Activated gamma-delta T cell treated with anti-CD3 and anti-CD28 coated beads, Interleukin-2, amount 50 U/mL, for 16 hours (primary cell): Measurements from ENCODE around the gene XPR1.

Experiments used
- DNase-seq: peaks from one replicate; pipeline ENCODE4 v3.0.0-alpha.2; 2020; ENCODE audit warnings: low read depth

XPR1 gene

DNA sequence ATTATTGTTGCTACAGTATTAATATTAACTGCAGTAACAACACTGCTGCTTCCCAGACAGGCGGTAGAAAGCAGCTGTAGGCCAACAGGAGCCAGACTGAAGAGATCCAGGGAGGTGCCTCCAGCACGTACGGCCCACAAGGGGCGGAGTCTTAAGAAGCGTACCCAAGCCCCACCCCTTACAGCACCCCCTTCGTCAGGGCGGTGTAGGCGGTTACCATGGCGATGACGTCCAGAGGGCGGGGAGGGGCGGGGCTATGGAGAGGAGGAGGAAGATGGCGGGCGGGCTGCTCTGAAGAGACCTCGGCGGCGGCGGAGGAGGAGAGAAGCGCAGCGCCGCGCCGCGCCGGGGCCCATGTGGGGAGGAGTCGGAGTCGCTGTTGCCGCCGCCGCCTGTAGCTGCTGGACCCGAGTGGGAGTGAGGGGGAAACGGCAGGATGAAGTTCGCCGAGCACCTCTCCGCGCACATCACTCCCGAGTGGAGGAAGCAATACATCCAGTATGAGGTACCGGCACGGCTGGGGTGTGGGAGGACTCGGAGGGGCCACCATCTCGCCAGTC is at the start of gene XPR1:
Gene XPR1, plus strand, starts transcription at position 257 of the 560 bp plus-strand sequence. Its CDS starts 180 bp downstream, at position 437.
- peak; percentile 97 for DNase-seq

DNA sequence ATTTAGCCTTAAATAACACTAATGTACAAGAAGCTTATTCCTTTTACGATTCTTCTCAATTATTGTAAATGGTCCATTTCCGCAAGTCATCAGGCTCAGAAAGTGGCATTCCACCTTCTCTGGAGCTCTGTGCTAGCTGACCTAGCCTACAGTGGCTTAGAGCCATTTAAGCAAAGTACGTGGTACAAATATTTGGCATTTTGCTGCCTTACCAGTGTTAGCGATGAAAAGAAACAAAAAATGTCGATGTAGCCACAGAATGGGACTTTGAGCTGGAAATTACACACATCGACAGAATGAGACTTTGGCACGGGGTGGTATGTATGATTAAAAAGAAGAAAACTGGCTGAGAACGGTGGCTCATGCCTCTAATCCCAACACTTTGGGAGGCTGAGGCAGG is 47.0 kb upstream of the XPR1 start:
- DNase-seq: no peak

DNA sequence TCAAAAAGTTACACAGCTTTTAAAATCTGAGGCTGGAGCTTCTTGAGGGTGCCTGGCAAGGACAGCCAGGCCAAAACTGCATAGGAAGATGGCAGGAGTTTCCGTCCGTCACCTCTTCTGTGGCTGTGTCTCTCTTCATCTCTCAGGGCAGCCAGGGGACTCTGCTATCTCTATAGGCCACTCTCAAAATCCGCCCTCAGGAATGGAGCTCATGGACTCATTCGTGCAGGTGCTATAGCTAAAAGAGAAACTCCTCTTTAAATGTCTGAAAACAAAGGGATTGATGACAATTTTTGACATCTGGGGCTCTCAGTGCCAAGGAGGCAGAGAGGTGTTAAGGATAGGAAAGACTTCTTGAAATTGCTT is 45.8 kb upstream of the XPR1 start:
- DNase-seq: no peak

DNA sequence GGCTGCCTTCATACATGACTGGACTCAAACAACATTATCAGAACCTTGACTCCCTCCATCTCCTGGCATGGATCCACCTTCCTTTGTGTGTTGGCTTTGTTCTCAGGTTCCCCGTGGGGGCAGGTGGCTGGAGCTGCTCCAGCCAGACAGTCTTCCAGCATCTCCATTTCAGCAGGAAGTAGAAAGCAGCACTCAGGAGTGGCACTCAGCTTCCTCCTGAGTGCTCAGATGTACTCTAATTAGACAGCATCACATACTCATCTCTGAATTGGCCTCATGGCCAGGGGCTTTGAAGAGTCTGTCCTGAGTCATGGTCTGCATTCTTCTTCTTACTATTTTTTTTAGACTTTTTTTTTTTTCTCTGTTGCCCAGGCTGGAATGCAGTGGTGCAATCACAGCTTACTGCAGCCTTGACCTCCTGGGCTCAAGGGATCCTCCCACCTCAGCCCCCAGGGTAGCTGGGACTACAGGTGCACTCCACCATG is 45.1 kb upstream of the XPR1 start:
- no peak for DNase-seq

DNA sequence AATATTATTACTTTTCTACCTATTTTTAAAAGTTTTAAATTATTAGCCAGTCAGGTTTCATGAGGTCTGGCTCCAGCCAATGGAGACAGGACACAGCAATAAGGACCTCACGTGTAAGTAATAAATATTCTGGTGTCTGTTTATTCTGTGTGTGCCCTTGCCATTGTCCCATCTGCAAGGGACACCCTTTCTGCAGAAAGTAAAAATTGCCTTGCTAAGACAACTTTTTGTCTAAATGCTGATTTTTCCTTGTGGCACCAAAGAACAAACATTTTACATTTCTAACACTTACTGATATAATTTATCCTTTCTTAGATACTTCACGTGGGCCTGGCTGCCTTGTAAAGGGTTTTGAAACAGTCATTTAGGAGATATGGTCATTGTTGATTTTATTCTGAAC is 43.7 kb upstream of the XPR1 start:
- no peak for DNase-seq

DNA sequence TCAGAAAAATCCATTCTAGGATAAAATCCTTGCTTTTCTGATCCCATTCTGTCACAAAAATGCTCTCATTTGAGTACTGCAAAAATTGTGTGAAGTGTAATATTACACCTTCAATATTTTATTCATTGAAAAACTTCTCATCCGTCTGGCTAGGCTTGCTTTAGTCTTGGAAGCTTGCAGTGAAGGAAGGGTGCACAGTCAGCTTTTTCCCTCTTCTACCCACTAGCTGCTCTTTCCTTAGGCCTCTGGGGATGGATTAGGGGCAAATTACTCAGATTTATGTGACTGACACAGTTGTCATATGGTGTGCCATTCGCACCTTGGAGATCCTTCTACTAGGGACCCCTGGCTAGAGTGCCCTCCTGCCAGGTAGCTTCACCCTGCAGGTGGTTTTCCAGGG is 40.9 kb upstream of the XPR1 start:
- no peak for DNase-seq

DNA sequence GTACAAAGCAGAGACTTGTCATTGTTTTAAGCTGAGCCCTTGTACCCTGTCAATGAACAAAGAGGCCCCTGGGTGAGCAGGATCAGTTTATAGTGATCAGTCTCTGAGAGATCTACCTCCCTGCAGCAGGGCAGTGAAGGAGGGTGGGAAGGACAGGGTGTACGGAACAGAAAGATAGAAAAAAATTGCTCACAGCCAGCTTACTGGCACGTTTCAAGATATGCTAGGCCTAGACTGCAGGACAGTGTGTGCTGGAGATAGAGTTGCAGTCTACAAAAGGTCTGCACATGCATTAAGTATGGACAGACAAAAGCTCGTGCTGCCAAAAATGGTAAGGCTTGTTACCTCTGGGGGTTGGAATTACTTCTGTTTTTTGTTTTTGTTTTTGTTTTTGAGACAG is 38.4 kb upstream of the XPR1 start:
- DNase-seq: no peak

DNA sequence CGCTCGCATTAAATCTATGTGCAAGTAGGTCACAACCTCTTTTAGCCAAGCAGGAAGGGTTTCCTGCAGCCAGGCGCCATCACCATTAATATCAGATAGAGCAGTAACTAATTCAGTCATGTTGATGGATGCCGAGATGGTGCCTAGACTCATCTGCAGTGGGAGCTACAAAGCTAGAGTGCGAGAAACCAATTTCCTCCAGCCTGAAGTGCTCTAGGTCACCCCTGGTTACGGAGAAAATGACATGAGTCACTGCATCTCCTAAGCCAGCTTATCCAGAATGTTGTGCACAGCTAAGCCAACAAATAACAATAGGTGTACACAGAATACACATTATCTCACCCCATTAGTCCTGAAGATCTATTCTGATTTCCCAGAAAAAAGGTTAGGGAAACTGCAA is 37.1 kb upstream of the XPR1 start:
- no peak for DNase-seq

DNA sequence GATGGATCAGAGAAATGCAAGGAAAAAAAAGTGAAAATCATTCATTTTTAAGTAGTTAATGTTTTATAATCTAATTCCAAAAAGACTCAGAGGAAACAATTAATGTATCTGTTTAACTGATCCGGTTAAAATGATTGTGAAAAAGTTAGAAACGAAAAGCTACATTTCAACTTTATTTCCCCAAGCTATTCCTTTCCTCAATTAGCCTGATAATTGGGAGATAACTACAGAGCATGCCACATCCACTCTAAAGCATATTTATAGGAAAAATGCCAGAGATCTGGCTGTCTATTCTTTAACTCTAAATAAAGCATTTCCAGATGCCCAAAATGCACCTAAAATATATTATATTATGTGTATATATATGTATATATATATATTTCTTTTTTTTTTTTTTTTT is 35.9 kb upstream of the XPR1 start:
- no peak for DNase-seq

DNA sequence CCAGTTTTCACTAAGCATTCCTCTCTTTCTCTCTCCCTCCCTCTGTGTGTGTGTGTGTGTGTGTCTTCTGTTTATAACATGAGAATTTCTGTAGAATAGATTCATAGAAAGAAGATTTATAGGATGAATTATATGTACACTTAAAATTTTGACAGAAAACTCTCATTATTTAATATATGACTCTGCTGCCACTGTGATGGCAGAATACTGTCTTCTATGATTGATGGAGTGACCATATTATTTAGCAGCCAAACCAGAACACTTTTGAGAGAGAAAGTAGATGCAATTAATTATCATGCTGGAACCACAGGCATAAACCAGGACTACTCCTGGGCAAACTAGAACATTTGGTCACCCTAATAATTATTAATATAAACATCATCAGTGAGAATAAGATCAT is 34.3 kb upstream of the XPR1 start:
- DNase-seq: no peak

DNA sequence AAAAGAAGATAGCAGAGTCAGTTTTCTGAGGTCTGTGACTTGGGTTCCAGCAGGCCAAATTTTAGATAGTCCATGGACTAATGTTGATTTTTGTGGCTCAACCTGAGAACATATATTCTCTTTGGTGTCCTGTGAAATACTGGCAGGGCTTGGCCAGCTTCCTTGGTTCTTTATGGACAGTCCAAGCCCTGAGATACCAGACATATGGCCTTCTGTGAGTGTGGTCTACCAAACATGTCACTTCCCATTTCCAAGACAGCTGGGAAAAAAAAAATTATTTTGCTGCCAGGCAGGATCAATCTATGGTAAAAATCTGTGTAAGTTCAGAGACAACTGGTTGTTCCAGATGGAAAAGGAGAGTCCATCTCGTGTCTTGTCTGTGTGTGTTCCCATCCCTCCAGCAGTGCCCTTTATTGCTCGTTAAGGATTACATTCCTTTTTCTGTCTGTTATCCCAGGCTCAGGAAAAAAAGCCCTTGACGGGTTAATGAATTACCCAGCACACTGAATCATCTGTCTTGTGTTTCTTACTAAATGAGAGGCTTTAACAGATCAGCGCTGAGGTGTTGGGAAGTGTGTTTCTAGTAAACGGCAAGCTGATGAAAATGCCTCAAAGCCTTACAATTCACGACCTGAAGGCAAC is 33.4 kb upstream of the XPR1 start:
- DNase-seq: no peak

DNA sequence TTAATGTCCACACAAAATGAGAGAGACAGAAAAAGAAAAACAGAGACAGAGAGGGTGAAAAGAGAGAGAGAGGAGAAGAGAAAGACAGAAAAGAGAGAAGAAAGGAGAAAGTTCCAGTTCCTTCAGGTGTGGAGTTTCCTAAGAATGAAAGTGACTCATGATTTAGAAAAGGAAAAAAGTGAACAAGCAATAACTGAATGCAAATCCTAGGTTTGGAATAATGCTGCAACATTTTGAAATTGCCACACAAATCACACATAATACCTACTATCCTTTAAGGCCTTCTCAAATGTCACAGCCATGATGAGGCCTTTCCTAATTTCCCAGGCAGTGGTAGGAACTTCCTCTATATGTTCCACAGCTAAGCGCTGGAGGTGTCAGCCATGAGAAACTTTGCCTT is 31.5 kb upstream of the XPR1 start:
- DNase-seq: no peak

DNA sequence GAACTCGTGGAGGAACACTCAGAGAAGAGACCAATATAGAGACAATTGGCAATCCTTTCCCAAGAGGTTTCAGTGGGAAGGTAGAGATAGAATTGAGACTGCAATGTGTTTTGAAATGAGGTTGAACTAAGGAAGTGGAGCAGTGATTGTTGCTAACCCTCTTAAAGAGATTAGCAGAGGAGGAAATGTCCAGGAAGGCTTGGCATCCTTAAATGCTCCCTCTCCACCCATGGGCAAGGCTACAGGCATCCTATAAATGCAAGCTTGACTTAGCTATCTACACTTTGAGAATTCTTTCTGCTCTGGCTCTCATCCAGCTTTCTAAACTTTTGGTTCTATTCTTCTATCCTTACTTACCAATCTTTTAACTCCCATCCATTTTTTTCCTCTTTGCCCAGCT is 30.3 kb upstream of the XPR1 start:
- DNase-seq: no peak

DNA sequence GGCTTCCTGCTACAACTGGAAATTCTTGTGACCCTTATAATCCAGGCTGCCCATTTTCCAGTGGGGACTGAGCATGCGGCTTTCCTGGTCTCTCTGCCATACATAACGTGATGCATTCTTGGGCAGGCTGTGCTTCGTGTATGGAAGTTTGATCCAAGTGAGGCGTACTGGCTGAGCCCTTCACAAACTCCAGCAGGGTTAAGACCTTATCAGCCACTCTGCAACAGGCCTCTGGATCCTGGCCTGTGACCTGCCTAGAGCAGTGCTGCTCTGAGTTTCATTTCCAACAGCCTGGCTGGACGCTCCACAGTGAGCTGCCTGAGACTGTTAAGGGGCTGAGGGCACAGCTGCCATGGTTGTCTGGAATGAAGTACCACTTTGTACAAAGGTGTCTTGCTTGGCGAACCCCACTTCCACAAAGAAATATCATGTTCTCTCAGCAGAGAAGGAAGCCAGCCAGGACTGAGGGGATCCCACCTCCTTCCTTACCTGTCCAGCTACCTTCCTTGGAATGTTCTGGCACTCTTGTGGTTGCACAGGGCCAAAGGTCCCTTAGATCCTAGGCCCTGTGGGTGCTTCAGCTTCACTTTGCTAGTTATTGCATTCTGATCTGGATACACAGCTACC is 28.5 kb upstream of the XPR1 start:
- DNase-seq: no peak

DNA sequence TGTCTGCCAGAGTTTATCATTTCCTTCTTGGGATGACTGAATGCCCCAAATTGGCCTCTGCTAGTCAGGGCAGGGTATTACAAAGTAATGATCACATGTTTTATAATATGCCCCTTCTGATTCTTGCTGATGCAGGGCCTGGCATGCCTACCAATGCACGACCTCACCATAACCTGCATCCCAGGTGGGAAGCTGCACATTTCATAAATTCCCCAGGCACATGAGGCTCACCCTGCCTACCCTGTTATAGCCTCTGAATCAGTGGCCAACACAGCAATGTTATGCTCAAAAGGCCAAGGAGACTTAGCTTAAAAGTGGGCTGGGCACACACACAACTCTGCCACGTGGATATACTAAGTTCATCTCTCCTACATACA is 28.0 kb upstream of the XPR1 start:
- DNase-seq: no peak

DNA sequence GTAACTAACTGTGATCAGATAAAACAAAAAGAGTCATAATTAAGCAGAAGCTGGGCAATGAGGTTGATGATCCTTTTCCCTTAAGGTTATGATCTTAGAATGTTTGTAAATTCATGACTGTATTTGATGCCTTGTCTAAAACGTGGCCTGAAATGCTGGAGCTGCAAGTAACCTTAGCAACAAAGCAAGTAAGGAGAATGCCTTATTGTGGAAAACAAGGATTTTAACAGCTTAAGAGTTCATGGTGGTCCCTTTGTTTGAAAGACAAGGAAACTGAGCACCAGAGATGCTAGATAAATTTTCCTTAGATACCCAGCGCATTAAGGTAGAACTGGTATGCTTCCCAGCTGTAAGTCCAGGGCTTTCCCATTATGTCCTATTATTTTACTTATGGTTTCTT is 25.7 kb upstream of the XPR1 start:
- DNase-seq: no peak

DNA sequence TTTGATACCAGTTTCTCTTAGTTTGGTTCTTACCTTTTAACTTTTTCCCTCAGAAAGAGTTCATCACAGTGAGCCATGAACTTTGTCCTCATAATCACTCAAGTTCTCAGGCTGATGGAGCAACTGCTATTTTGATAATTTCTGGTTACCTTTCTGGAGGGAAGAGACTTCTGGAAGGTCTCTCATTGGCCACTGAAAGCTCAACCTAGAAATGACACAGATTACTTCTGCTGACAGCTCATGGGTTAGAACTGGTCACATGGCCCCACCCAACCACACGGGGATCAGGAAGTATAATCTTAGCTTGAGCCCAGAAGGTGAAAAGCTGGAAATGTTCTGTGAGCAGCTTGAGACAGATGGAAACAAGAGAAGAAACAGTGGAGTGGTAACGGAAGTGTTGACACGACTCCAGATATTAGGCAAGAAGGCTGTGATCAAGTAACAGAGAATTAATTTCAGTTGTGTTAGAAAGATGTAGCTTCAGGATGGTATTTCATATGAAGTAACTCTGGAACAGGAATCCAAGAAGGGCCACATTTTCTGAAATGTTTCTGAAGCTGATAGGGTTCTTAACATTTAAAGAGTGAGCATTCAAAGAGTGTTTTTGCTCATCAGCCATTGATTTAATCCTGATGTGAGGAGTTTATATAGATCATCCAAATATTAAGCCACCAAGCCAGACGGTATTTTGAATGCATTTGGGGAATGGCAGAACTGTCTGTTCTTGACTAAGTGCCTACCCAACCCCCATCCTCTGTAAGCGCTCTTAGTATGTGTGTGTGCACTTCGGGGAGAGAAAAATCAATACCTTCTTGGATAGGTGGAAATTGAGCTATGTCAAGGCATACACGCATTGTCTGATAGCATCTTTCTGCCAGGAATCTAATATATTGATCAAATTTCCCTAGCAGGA is 21.9 kb upstream of the XPR1 start:
- no peak for DNase-seq

DNA sequence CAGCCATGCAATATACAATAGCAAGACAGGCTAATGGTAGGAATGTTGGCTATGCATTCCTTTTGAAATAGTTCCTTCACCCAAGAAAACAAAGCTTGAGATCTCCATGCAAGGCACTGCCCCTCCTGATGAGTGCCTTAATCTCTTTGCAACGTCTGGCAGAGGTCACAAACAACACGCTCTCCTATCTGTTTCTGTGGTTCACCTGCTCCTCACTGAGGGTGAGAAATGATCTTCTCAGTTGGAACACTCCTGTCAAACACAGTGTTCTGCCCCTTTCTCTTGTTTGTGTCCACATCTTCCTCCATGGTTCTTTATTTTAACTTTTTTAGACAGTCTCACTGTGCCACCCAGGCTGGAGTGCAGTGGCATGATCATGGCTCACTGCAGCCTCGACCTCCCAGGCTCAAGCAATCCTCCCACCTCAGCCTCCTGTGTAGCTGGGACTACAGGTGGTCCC is 21.2 kb upstream of the XPR1 start:
- no peak for DNase-seq

DNA sequence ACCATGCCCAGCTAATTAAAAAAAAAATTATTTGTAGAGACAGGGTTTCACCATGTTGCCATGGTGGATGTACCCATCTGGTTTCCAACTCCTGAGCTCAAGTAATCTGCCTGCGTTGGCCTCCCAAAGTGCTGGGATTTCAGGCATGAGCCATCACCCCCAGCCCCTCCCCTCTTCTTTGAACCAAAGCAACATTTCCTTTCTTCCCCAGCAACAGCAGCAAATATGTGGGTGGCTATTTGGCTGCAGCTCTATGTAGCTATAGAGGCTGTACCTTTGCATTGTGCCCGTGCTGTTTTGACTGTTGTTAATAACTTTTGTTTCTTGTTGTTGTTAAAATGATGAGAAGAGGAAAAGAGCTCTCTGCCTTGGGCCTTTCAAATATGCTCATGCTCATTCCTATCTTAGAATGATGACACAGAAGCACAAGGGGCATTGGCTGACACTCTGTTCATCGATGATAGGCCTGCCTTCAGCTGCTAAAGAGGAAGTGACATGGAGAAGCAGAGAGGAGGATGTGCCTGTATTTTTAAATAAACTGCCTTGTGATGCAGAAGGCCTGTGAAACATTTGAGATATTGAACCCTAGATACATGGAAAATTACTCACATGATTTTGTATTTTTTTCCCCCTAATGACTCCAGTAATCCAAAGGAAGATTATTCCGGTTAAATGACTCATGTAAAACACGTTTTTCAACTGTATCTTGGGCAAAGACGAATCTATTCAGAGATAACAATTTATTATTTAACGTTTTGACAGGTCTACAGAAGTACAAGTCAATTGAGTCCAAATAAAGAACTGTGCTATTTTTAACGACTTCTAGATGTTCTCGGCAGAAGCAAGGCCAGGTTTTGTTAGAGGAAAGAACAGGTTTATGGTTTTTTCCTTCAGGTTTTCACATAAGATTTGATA is 20.5 kb upstream of the XPR1 start:
- no peak for DNase-seq

DNA sequence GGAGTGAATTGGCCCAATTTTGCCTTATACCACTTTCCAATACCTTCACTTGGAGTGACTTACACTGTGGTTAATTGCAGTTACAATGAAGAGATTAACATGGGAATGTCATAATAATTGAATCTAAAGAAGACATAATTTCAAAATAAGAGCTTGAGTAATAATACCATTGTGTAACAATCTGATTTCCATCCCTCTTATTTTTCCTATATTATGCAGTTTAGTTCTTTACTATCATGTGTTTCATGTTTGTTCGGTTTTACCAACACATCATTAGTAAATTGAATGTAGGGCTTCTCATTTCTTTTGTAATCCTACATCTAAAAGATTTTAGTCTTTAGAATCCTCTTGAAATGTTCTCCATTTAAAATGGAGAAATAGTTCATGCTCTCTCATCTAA is 19.2 kb upstream of the XPR1 start:
- DNase-seq: no peak

DNA sequence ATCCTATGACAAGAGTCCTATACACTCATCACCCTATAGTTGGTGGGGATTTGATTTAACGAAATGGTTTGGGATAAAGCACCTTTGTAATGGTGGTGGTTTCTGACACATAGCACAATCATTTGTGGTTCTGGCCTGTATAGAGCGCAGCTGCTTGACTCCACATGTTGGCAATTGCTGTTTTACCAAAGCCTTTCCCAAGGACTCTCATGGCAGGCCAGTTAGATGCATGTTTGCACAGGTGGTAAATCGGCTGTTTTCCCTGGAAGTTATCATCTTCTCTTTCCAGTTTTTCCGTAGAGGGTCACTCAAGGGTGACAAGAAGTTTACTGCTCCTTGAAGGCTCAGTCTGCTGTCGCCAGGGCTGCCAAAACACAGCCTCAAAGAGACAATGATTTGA is 17.1 kb upstream of the XPR1 start:
- no peak for DNase-seq
